ENCODE measurements around the gene LMNTD2.

- TF ChIP-seq CTCF (IDR thresholded peaks at IDR 0.05; ENCODE audit: insufficient read depth, low read length, poor library complexity, severe bottlenecking) (no peak), EZH2phosphoT487 (conservative IDR thresholded peaks at IDR 0.05; ENCODE audit: low read length) (no peak)
Observed at GRCh38 chr11:584287-584686, 23.7 kb upstream of the LMNTD2 start.
